T-helper 1 cell treated with Interleukin-12 subunit alpha and Interleukin-12 subunit beta and Interleukin-4 antibody, amounts not matched to agents 30 ng/mL and 1 ng/mL, for 36 hours (primary cell): ENCODE results near the gene RBM19. TPM values are rescaled to one million over a fixed set of nuclear protein-coding genes. Genes with fewer than 3 reads are reported as not detected.
"Not testable (repeated sequence)": the region's sequence is repeated elsewhere in the genome, so short reads cannot be mapped to it uniquely, and the experiment has no call there.

Source experiments
- intact Hi-C: fragments of 100-400 bp; cut with micrococcal nuclease; formaldehyde crosslinking; loops from one replicate; pipeline ENCODE4 v1.15.1; 2024
- total RNA-seq: library from RNA; stranded (reverse); gene quantifications from 2 replicates; pipeline ENCODE4 v1.2.3, GENCODE V29; 2022

Gene RBM19
- 57.2 and 58.1 TPM in 2 replicates for total RNA-seq

DNA sequence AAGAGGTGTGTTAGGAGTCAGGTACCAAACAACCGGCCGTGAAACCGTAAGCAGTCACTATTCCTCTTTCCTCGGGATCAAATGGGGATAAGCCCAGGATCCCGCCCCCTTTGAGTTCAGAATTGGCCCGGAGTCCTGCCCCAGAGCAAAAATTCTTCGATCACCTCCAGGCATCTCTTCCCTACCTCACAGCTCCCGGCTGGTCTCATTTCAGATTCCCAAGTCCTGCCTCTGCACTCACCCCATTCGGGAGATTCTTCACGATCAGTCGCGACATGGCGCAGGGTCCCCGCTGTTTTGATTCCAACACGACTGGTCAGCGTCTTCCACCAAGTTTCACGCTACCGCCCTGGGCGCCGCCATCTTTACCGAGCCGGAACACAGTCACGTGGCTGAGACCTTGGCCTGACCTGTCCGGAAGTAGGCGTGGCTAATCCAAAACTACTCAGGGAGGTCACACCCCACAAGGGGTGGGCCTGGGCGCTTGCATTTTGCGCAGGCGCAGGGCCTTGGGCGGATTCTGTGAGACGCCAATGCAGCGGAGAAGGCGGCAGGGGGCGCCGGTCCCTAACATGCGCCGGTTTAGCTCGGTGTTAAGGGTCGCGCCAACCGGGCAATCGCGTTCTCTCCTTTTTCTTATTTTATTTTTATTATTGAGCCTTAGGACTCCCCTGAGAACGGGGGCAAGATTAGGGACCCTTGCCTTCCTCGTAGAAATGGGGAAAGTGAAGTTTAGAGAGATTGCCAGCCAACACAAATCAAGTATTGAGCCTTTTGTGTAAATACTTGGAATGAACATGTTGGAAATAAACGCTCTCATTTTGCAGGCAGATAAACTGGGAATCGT, at the start of gene RBM19:
TSS of gene RBM19 (minus strand) at position 375 of the 847 bp plus-strand sequence. CDS start at position 277, 98 bp downstream.
- intact Hi-C loops, result loop anchor here (1.0 to 10.0 kb wide), 6 partner anchors 542 to 1951 kb away; partner anchors contain the start of genes DDX54, PLBD2, RITA1 and TPCN1

- intact Hi-C loops, result no loop called here
These were observed 49.7 kb upstream of the RBM19 start for GRCh38 chr12:114015851-114016250.

DNA sequence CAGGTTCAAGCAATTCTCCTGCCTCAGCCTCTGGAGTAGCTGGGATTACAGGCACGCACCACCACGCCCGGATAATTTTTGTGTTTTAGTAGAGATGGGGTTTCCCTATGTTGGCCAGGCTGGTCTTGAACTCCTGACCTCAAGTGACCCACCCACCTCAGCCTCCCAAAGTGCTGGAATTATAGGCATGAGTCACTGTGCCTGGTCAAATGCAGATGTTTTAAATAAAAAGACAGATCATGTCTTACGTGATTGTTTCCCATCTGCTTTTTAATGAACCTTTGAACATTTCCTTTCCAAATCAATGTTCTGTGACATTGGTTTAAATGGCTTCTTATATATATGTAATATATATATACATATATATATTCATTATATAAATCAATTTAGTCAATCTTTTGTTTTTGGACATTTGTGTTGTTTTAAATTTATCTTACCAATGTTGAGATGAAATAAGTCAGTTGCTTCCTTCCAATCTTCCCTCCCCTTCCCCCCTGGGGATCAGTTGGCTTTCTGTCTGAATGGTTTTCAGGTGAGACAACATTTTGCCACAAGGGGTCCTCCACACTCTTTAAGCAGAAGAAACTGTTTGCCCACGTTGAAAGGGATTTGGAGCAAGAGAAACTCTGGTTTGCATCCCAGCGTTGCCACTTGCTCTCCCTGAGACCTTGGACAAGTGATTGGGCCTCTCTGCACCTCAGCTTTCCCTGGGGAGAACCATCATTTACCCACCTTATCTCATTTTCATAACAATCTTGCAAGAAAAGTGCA, 47.6 kb upstream of the RBM19 start:
- intact Hi-C loops, result no loop called here

DNA sequence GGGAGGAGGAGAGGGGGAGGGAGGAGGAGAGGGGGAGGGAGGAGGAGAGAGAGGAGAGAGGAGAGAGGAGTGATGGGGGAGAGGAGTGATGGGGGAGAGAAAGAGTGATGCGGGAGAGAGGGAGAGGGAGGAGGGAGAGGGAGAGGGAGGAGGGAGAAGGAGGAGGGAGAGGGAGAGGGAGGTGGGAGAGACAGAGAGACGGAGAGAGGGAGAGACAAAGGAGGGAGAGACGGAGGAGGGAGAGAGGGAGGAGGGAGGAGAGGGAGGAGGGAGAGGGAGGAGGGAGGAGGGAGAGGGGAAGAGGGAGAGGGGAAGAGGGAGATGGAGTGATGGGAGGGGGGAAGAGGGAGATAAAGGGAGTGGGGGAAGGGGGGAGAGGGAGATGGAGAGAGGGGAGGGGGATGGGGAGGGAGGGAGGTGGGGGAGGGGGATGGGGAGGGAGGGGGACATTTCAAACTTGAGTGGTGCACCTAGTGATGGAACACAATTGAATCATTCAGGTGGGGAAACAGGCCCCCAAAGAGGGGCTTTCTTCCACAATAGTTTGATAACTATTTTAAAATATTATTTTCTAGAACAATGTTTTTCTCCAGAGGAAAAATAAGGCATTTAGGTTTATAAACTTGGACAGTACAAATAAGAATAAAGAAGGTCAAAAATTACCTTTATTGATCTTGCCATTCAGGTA, 46.8 kb upstream of the RBM19 start:
- intact Hi-C loops, result no loop called here

- intact Hi-C loops, result no loop called here
These were observed 45.6 kb upstream of the RBM19 start for GRCh38 chr12:114011711-114012110.

DNA sequence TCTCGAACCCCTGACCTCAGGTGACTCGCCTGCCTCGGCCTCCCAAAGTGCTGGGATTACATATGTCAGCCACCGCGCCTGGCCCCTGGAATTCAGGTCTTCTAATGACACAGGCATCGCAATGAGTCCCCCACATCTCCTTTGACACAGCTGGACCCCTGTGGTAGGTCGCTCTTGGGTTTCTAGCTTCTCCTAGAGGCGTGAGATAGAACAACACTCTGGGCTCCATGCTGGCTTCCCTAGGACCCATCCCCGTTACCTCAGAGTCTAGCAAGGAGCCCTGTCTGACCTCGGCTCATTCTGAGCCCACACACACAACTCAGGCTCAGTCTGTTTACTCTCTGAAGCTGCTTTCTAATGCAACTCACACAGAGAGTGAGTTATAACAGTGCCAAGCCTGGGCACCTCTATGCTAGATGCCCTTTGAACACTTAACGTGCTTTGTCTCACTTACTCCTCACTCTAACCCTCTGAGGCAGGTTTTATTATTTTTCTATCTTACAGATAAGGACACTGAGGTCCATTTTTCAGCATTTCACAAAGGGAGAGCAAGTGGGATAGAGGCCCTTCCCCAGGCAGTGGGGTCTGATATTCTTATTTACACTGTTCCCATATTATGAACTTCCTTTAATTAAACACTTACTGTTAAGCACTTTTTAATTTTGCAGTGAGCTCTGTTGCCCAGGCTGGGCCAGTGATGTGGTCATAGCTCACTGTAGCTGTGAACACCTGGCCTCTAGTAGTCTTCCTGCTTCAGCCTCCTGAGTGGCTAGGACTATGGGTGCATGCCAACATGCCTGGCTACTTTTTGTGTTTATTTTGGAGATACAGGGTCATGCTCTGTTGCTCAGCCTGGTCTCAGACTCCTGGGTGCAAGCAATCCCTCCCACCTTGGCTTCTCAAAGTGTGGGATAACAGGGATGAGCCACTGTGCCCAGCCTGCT, 40.6 kb upstream of the RBM19 start:
- intact Hi-C loops, result no loop called here

- intact Hi-C loops, result no loop called here
These were observed 38.3 kb upstream of the RBM19 start for GRCh38 chr12:114004402-114004801.

GRCh38 chr12:114003286-114003685, 37.2 kb upstream of the RBM19 start:
- intact Hi-C loops, result no loop called here

- intact Hi-C loops, result no loop called here
These were observed 35.6 kb upstream of the RBM19 start for GRCh38 chr12:114001511-114002340.

DNA sequence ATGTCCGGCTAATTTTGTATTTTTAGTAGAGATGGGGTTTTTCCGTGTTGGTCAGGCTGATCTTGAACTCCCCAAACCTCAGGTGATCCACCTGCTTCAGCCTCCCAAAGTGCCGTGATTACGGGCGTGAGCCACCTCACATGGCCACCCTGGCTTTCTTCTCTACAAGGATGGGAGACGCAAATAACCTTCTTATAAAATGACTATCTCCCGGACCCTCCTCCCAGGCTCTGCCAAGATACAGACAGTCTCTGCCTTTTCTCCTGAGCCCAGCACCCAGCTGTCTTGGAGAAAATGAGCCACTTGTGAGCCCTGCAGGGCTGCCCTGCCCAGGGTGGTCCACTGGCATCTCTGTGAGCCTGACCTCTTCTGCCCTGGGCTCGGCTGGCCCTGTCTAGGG, 34.7 kb upstream of the RBM19 start:
- intact Hi-C loops, result no loop called here

- intact Hi-C loops, result not testable (repeated sequence)
These were observed 34.1 kb upstream of the RBM19 start for GRCh38 chr12:114000261-114000660.

DNA sequence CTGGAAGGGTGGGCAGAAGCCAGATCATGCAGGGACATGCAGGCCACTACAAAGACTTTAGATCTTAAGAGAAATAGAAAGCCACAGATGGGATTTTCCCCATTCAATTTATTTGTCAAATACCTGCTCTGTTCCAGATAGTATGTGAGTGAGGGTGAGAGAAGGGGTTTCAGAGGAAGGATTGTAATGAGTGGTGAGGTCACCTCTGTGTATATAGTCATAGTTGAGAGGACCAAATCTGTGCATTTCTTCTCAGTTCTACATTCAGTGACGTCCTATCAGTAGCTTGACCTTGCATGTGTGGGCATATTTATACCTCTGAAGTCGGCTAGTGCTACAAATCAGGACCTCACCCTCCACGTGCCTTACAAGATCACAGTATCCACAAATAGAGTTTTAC, 31.2 kb upstream of the RBM19 start:
- intact Hi-C loops, result no loop called here

GRCh38 chr12:113996026-113996425, 29.9 kb upstream of the RBM19 start:
- intact Hi-C loops, result no loop called here

DNA sequence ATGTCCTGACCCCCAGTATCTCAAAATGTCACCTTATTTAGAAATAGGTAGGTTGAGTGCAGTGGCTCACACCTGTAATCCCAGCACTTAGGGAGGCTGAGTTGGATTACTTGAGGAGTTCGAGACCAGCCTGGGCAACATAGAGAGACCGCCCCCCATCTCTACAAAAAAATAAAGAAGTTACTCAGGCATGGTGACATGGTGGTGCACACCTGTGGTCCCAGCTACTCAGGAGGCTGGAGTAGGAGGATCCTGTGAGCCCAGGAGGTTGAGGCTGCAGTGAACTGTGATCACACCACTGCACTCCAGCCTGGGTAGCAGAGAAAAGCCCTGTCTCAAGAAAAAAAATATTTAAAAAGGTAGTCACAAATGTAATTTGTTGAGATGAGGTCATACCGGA, 27.9 kb upstream of the RBM19 start:
- intact Hi-C loops, result no loop called here

GRCh38 chr12:113992751-113993150, 26.6 kb upstream of the RBM19 start:
- intact Hi-C loops, result not testable (repeated sequence)

DNA sequence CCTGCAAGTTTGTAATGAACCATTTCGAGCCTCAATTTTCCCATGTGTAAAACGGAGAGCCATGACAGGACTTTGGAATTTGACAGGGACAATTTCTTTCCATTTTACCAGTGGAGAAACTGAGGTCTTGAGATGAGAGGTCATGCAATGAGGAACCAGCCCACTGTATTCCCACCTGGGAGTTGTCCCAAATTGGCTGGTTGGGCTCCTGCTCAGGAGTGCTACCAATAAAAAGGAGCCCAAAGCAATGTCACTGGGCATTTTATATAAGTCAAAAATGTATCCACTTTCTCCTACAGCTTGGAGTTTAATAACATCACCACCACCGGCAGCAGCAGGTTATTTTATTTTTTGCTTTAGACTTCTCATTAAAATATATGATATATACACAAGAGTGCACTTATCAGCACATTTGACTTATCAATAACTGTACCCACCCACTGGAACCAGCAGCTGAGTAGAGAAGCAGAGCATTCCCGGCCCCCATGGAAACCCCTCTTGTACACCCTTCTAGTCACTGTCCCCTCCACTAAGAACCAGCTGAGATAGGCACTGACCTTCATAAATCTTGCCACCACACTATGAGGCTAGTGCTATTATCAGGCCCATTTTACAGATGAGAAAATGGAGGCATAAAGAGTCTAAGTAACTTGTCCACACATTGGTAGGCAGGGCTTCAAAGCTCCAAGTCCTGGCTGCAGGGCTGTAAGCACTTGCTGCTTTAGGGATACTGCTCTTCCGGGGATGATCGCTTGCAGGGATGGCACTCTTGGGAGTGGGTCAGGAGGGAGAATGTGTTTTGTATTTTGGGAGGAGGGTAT, 25.3 kb upstream of the RBM19 start:
- intact Hi-C loops, result no loop called here

- intact Hi-C loops, result no loop called here
These were observed 24.4 kb upstream of the RBM19 start for GRCh38 chr12:113990250-113991223.

GRCh38 chr12:113988976-113989375, 22.9 kb upstream of the RBM19 start:
- intact Hi-C loops, result no loop called here
